Measurements from ENCODE around the gene TMPRSS11A. TPM values are rescaled to one million over a fixed set of nuclear protein-coding genes. Genes with fewer than 3 reads are reported as not detected.

TMPRSS11A gene
- total and polyA plus RNA-seq, 2 of the 13 experiments (the other 11 are each of a cell fraction or from before 2014, with no cell fraction given), result not detected

DNA sequence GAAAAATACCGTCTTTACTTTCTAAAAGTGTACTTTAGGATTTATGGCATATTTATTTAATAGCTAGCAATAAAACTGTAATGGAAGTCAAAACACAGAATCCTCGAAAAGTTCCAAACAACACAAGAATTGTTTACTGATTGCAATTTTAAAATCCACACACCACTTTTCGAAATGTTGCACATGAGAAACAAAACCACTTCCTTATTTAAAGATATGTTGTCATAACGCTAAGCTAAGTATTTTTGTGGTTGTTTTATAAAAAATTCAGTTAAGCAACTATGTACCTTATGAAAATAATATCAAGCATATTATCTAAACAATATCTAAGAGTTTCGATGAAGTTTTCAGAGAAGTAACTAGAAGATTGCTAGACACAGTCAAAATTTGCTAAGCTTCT, 79.8 kb downstream of the TMPRSS11A start:
- TF ChIP-seq, protein P1, sequence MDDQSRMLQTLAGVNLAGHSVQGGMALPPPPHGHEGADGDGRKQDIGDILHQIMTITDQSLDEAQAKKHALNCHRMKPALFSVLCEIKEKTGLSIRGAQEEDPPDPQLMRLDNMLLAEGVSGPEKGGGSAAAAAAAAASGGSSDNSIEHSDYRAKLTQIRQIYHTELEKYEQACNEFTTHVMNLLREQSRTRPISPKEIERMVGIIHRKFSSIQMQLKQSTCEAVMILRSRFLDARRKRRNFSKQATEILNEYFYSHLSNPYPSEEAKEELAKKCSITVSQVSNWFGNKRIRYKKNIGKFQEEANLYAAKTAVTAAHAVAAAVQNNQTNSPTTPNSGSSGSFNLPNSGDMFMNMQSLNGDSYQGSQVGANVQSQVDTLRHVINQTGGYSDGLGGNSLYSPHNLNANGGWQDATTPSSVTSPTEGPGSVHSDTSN (CRISPR knock-in tag; IDR thresholded peaks at IDR 0.05; ENCODE audit: borderline replicate concordance), result no peak
- TF ChIP-seq POLR2AphosphoS2 (IDR thresholded peaks at IDR 0.05; ENCODE audit: low read depth, low read length) (no peak), SALL2 (CRISPR knock-in tag; IDR thresholded peaks at IDR 0.05) (no peak), ZKSCAN5 (CRISPR knock-in tag; IDR thresholded peaks at IDR 0.05) (no peak), ZFP36L2 (CRISPR knock-in tag; IDR thresholded peaks at IDR 0.05) (no peak)
- Histone ChIP-seq H3K9ac (ENCODE audit: insufficient read depth, low read depth, low read length) (no peak overlapping the region), H3K4me1 (ENCODE audit: insufficient read depth, low read length) (no peaks in the 10 kb centered on the region), H3K27me3 (ENCODE audit: control insufficient read depth in 1 of 2, insufficient read depth in 2 of 2, low read length in 2 of 2) (no peaks in the 10 kb centered on the region), H3K9me3 (ENCODE audit: low read length) (no peaks in the 10 kb centered on the region), H3K4me2 (ENCODE audit: low read depth, low read length) (no peak overlapping the region), H2AFZ (ENCODE audit: low read length) (no peak overlapping the region), H3K4me3 (replicated peaks in 1 of 3; ENCODE audit: insufficient read depth in 1 of 3, low read depth in 2 of 3, low read length in 3 of 3) (no peak overlapping the region), H3K27ac (ENCODE audit: extremely low read length, insufficient read depth, low read length) (no peak overlapping the region), H4K20me1 (ENCODE audit: insufficient read depth, low read length) (no peaks in the 10 kb centered on the region), H3K79me2 (ENCODE audit: insufficient read depth, low read length) (no peaks in the 10 kb centered on the region), H3K36me3 (replicated peaks in 1 of 2; ENCODE audit: control insufficient read depth in 1 of 2, insufficient read depth in 2 of 2, low read length in 2 of 2) (no peaks in the 10 kb centered on the region)
- 23% methylated on average over 5 of the region's 5 CpGs for WGBS (ENCODE audit: low lambda C conversion rate)
- in situ Hi-C loops (cut with HindIII; ENCODE audit: extremely low pct_ligation_motif_present, low pct_unique_long_range_greater_than_20kb), result no loop called here
- no TSS peak for BruUV-seq (replicated peaks)
- ATAC-seq, result no peak
- intact Hi-C loops (cut with micrococcal nuclease; ENCODE audit: unreplicated experiment), result no loop called here
- no peak for DNase-seq (ENCODE audit: low spot score)
- POLR2A ChIA-PET, result no interaction called here
- CTCF ChIA-PET (ENCODE audit: low intra/inter-chr PET ratio, low total read pairs), result no interaction called here
- FAIRE-seq, result no peak

DNA sequence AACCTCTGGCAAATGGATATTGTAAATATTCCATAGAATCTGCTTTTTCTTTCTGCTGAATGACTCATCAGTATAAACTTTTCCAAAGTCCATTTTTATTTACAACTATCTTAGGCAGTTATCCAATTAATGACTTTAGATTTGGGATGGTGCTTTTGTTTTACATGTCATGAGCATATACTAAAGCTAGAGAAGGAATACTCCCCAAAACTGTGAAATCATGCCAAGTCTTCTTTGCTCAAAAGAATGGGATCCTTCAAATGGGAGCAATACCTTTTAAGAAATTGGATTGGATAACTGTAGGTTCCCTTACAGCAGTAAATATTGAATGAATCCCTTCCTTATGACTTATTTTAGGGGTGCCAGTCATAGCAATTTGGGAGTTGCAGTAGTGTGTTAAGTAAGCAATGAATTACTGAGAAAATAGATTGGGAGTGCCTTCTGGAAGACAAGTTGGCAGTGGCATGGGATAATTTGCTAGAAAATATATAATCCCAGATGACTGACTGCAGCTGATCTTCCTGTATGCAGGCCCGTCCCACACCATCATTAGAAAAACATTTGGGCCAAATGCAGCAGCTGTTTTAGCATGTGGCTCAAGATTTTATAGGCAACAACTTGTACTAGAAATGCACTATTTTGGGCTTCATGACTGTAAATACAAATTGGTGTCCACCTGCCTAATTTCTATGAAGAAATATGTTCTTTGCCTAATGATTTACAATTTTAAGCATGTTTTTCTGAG, 82.3 kb downstream of the TMPRSS11A start:
- intact Hi-C loops (cut with micrococcal nuclease; ENCODE audit: unreplicated experiment) (no loop called here), in situ Hi-C loops (cut with HindIII; ENCODE audit: extremely low pct_ligation_motif_present, low pct_unique_long_range_greater_than_20kb) (no loop called here)
- POLR2A ChIA-PET, result no interaction called here
- H2AFZ ChIP-seq (ENCODE audit: low read length), result no peak overlapping the region
- H3K4me1 ChIP-seq (ENCODE audit: insufficient read depth, low read length), result no peaks in the 10 kb centered on the region
- H4K20me1 ChIP-seq (ENCODE audit: insufficient read depth, low read length), result no peaks in the 10 kb centered on the region
- H3K79me2 ChIP-seq (ENCODE audit: insufficient read depth, low read length), result no peaks in the 10 kb centered on the region
- no peaks in the 10 kb centered on the region for H3K9me3 ChIP-seq (ENCODE audit: low read length)
- no peaks in the 10 kb centered on the region for H3K36me3 ChIP-seq (replicated peaks in 1 of 2; ENCODE audit: control insufficient read depth in 1 of 2, insufficient read depth in 2 of 2, low read length in 2 of 2)
- FAIRE-seq (no peak), DNase-seq (ENCODE audit: low spot score) (no peak), ATAC-seq (no peak)
- H3K4me3 ChIP-seq (replicated peaks in 1 of 3; ENCODE audit: insufficient read depth in 1 of 3, low read depth in 2 of 3, low read length in 3 of 3), result no peak overlapping the region
- H3K27ac ChIP-seq (ENCODE audit: extremely low read length, insufficient read depth, low read length), result no peak overlapping the region
- 24% methylated on average over 1 of the region's 1 CpG for WGBS (ENCODE audit: low lambda C conversion rate)
- H3K4me2 ChIP-seq (ENCODE audit: low read depth, low read length), result no peak overlapping the region
- CTCF ChIA-PET (ENCODE audit: low intra/inter-chr PET ratio, low total read pairs), result no interaction called here
- H3K27me3 ChIP-seq (ENCODE audit: control insufficient read depth in 1 of 2, insufficient read depth in 2 of 2, low read length in 2 of 2), result no peaks in the 10 kb centered on the region; a peak in 1 of 5 replicates
- no TSS peak for BruUV-seq (replicated peaks)
- no peak overlapping the region for H3K9ac ChIP-seq (ENCODE audit: insufficient read depth, low read depth, low read length)
- TF ChIP-seq ZNF550 (CRISPR knock-in tag; IDR thresholded peaks at IDR 0.05; ENCODE audit: borderline replicate concordance) (no peak), ZNF235 (CRISPR knock-in tag; IDR thresholded peaks at IDR 0.05; ENCODE audit: borderline replicate concordance) (no peak), ZNF430 (CRISPR knock-in tag; IDR thresholded peaks at IDR 0.05) (no peak), RBM22 (optimal IDR thresholded peaks at IDR 0.05; ENCODE audit: low read length) (no peak), HCFC1 (IDR thresholded peaks at IDR 0.05; ENCODE audit: low read depth, low read length) (no peak), ZNF414 (CRISPR knock-in tag; IDR thresholded peaks at IDR 0.05) (no peak), ZFP1 (CRISPR knock-in tag; IDR thresholded peaks at IDR 0.05) (no peak), EED (CRISPR knock-in tag; IDR thresholded peaks at IDR 0.05) (no peak), ZMYM2 (CRISPR knock-in tag; IDR thresholded peaks at IDR 0.05) (no peak)
- TF ChIP-seq, protein P2, sequence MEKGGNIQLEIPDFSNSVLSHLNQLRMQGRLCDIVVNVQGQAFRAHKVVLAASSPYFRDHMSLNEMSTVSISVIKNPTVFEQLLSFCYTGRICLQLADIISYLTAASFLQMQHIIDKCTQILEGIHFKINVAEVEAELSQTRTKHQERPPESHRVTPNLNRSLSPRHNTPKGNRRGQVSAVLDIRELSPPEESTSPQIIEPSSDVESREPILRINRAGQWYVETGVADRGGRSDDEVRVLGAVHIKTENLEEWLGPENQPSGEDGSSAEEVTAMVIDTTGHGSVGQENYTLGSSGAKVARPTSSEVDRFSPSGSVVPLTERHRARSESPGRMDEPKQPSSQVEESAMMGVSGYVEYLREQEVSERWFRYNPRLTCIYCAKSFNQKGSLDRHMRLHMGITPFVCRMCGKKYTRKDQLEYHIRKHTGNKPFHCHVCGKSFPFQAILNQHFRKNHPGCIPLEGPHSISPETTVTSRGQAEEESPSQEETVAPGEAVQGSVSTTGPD (CRISPR knock-in tag; IDR thresholded peaks at IDR 0.05), result no peak

Measured in HepG2 (cell line).